NK-92 treated with Interleukin-12 subunit alpha and Interleukin-12 subunit beta, amount 100 ng/mL, for 24 hours (cell line): ENCODE measurements around the gene FSTL3.
"Not testable (repeated sequence)": the region's sequence is repeated elsewhere in the genome, so short reads cannot be mapped to it uniquely, and the experiment has no call there.

ENCODE experiments used
- DNase-seq: peaks from one replicate; lab custom pipeline; 2025; lab: John Stamatoyannopoulos, UW

FSTL3 gene

DNA sequence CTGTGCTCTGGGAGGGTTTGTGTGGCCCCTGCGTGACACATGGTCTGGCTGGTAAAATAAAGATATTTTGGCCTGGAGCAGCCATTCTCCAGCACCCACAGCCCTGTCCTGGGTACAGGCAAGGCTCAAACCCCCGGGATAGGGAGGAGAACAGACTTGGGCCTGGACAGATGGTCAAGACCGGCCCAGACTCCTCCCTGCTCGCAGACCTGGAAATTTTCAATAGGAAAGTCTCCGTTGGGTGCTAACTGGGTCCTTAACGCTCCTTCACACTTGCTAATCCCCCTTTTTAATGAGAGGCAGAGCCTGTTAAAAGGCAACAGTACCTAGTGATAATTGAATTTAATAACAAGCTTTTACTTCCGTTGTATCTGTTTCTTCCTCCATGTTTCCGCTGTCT is 35.1 kb downstream of the FSTL3 start:
- no peak for DNase-seq

DNA sequence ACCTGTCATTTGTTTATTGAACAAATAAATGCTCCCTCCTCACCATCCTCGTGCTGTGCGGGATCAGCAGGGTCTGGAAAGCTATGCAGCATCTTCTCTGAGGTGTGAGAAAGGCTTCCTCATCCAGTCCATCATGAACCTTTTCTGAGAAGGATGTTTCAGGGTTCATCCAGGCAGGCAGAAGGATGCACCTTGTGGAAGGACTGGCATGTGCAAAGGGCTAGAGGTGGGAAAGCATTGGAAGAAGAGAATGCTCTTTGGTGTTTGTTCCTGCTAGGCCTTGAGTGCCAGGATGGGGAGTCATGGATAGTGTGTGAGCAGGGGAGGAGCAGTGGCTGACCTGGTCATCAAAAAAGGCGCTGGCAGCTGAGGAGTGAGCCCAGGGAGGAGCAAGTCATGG is 39.2 kb downstream of the FSTL3 start:
- DNase-seq = no peak

DNA sequence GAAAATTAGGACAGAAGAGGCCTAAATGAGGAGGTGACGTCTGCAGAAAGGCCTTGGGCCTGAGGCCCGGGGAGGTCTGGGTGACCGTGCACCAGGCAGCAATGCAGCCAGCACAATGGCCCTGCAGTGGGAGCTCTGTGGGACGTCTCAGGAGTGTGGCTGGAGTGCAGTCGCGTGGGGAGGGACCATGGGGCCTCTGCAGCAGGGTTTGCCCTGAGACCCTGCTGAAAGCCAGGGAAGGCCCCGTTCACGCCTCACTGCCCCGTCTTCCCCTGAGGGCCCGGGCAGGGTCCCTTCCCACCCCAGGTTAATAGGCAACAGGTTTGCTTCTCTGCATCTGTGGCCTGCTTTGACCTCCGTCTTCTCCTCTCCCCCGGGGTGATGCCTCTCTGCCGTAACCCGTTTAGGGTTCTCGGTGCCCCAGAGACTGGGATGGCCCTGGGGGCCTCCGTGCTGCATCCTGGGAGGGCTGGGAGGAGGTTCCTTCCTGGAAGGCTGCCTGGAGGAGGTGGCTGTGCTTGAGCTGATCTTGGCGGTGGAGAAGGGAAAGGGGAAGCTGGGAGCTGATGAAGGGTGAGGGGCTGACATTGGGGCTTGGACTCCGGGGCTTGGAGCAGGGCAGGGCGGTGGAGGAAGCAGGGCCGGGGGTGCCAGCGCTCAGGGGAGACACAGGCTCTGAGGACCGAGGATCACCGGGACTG is 42.2 kb downstream of the FSTL3 start:
- no peak for DNase-seq

DNA sequence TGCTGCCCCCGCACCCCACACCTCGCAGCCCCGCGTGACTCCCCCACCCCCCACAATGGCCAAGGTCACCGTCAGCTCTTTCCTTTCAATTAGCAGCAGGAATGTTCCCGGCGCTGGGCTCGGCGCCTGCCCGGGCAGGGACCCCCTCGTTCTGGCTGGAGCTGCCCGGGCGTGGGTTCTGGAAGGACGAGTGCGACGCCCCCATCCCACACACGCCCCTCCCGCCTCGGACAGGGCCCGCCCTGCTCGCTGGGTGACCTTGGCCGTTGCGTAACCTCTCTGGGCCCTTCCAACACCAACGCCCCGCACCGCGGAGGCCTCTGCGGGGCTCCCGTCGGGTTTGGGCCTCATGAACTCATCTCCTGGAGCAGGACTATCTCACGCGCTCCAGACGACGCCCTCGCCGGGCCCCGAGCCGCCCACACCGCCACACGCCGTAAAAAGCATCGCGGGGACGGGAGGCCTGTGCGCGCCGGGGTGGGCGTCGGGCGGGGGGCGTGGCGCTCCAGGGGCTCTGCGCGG is 42.9 kb downstream of the FSTL3 start:
- no peak for DNase-seq

DNA sequence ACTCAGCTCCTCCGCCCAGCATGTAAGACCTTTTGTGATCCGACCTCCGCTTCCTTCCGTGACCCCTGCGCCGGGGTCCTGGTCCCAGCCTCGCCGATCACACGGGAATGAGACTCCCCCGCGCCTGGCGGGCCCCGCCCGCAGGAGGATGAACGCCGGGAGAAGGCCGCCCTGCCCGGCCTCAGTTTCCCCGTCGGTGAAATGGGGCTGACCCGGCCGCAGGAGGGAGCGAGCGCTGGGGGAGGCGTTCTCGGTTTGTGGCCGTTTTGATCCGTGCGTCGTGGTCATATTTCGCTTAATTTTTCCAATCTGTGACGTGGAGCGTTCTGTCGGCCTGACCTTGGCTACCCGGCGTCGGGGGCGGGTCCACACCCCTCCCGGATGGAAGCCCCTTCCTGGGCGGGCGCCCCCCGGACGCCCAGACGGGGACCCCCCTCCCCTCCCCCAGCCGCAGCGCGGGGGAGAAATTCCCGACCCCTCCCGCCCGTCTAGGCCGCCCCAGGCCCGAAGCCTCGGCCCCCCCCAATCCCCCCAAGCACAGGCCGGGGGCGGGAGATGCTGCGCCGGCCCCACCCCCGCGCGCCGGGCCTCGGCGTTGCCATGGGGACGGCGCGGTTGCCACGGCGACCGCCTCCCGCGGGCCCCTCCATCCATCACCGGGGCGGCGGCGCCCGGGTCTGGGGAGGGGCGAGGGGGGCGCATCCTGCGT is 43.6 kb downstream of the FSTL3 start:
- no peak for DNase-seq

DNA sequence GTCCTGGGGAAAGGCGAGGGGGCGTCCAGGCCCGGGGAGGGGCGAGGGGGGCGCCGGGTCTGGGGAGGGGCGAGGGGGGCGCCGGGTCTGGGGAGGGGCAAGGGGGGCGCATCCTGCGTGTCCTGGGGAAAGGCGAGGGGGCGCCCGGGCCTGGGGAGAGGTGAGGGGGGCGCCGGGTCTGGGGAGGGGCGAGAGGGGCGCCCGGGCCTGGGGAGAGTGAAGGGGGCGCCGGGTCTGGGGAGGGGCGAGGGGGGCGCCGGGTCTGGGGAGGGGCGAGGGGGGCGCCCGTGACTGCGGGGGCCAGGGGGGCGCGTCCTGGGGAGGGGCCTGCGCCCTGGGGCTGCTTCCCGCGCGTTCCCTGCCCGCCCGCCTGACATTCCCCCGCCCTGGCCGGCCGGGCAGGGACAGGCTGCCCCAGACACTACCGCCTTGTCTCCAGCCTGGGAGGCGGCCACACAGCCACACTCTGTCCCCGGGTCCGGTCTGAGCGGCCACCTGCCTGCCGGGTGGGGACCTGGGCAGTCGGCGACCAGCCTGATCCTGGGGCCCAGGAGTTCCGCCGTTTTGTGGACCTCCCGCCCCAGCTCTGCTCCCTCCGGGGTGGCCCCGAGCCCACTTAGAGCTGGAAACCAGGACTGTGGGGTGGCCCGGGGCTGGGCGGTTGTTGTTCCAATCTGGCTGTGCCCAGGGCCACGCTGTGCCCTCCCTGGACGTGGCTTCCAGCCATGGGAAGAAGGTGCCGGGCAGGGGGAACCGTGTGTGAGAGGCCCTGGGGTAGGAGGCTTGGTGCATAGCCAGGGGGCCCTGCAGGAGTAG is 44.4 kb downstream of the FSTL3 start:
- DNase-seq = no peak

DNA sequence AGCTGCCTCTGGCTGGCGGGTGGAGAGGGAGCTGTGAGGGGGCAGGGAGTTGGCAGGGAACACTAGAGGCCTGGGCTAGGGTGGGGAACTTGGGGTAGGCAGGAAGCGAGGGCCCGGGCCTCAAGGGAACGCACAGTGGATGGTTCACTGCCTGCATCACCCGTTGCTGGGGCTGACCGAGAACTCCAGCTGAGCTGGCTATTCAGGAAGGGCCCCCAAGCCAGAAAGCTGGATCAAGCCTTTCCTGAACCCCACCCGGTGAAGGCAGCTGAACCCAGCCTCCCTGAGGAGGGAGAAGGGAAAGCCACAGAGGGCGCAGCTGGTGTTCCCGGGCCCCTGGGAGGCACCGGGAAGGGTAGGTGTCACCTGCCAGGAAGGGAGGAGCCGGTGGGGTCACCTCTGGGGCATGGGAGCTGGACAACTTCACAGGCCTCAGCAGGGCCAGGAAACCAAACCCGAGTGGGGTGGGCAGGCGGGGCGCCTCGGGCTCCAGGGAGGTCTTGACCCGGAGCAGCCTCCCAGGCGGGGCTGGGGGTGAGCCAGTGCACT is 46.4 kb downstream of the FSTL3 start:
- DNase-seq = no peak

DNA sequence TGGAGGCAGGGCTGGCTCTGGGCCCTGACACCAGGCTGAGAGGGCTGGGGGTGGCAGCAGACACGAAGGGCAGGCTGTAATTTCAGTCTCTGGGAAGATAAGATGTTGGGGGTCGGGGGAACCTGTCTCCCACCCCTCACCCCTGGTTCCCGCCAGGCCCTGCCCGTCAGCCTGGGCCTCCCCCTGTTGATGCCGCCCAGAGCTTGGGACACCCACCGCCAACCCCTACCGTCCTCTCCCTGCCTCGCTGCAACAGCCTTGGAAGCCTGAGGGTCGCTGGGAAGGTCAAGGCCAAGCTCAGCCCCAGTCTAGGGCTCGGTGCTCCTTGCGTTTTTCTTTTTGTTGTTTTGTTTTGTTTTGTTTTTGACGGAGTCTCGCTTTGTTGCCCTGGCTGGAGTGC is 47.1 kb downstream of the FSTL3 start:
- DNase-seq = no peak

DNA sequence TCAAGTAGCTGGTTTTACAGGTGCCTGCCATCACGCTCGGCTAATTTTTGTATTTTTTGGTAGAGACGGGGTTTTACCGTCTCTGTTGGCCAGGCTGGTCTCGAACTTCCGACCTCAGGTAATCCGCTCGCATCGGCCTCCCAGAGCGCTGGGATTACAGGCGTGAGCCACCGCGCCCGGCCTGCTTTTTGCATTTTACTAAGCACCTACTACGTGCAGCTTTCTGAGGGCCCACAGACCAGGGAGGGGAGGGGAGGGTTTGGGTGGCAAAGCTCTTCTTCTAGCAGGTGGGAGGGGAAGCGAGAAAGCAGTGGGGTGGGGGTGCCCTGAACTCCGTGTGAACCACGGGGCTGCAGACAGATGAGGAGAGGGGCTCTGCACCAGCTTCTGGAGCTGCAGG is 47.5 kb downstream of the FSTL3 start:
- no peak for DNase-seq

DNA sequence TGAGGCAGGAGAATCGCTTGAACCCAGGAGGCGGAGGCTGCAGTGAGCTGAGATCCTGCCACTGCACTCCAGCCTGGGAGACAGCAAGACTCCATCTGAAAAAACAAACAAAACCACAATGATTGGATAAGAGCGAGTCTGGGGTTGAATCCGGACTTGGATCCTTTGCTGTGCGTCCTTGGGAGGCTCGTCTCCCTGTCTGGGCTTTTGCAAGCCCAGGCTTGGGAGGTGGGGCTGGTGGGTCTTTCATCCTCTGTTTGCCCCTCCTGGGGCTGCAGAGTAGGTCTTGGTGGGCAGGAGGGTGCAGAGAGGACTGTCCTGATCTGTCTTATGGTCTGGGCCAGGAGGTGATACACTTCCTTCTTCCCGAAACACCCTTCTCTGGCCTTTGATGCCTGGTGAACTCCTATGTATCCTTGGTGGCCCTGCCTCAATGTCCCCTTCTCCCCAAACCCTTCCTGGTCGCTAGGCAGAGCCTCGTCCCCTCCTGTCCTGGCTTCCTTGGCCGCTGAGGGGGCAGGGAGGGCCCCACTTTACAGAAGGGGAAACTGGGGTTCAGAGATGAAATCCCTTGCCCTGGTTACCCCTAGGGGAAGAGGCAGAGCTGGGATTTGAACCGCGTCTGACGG is 49.4 kb downstream of the FSTL3 start:
- no peak for DNase-seq

DNA sequence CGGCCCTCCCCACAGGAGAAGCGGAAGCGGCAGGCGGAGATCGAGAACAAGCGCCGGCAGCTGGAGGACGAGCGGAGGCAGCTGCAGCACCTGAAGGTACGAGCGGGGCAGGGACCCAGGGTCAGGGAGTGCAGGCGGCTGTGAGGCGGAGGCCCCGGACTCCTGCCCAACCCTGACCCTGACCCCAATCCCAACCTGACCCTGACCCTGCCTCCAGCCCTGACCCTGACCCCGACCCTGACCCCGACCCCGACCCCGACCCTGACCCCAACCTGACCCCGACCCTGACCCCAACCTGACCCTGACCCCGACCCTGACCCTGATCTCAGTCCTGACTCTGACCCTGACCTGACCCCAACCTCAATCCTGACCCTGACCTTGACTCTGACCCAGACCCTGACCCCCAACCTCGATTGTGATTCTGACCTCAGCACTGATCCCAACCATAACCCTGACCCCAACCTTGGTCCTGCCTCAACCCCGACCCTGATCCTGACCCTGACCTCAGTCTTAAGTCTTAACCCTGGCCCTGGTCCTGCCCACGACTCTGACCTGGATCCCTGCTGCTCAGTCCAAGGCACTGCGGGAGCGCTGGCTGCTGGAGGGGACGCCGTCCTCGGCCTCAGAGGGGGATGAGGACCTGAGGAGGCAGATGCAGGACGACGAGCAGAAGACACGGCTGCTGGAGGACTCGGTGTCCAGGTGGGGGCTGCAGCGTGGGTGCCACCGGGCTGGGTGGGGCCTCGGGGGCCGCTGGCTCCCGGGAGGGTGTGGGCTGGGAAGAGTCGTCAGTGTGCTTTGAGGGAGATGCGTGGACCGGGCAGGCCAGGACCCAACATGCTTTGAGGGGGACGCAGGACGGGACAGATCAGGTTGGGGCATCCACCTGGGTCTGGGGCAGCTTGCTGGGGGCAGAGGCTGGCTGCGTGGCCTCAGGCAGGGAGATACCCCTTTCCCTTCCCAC is 51.1 kb downstream of the FSTL3 start:
- no peak for DNase-seq

DNA sequence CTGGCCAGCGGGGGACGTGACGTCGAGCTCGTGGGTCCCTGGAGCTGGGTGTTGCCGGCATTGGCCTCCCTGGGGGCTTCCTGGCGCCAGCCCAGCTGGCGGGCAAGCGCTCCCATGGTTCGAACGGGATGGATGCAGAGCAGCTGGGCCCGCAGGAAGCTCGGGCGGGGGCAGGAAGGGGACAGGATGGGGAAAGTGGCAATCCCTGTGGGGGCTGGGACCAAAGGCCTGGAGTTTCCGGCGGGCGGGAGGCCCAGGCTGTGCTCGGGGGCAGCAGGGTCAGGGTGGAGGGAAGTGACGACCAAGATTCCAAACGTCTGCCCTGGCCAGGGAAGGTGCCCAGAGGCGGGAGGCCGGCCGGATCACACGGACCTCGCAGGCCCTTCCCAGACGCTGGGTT is 51.8 kb downstream of the FSTL3 start:
- no peak for DNase-seq

DNA sequence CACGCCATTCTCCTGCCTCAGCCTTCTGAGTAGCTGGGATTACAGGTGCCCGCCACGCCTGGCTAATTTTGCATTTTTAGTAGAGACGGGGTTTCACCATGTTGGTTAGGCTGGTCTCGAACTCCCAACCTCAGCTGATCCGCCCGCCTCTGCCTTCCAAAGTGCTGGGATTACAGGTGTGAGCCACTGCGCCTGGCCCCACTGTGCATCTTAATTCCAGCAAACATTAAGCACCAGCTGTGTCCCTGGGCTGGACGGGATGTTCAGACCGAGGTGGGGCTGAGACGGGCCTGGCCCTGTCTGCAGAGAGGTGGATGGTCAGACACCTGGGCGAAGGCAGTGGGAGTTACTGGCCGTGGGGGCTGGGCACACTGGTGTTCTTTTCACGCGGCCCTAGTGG is 53.4 kb downstream of the FSTL3 start:
- not testable (repeated sequence) for DNase-seq

DNA sequence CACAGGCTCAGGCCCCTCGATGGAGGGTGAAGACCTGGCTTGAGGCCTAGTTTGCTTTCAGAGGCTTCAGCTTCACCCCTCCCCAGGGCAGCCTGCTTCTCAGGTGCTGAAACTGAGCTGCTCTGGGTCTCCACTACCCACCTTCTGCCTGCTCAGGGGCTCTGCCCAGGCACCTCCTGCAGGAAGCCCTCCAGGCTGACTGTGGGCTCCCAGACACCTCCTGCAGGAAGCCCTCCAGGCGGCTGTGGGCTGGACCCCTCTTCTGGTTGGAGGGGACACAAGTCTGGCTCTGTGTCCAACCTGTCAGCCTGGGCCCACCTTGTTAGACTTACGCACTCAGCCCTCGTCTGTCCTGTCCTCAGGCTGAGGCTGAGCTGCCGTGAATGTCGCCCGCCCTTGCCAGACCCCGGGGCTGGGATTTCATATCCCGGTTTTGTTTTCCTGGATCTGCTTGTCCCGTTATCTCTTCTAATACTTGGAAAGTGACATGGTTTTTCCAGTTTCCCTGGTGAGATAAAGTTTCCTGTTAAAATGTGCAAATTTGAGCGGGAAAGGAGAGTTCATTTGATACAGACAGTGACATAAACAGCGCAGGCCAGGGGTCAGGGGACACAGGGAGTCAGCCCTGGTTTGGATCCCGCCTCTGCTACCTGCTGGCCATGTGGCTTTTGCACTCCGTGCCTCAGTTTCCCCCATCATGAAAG is 53.9 kb downstream of the FSTL3 start:
- no peak for DNase-seq

DNA sequence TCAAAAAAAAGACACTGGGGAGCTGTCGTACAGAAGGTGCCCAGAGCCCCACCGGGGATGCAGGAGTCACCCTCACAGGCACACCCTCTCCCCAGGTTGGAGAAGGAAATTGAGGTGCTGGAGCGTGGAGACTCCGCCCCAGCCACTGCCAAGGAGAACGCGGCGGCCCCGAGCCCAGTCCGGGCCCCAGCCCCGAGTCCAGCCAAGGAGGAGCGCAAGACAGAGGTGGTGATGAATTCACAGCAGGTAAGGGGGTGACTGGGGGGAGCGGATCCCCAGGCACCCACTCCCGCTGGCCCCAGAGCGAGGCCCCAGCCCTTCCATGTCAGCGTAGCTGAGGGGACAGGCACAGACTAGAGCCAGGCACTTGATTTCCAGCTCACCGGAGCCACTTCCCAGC is 54.8 kb downstream of the FSTL3 start:
- no peak for DNase-seq

DNA sequence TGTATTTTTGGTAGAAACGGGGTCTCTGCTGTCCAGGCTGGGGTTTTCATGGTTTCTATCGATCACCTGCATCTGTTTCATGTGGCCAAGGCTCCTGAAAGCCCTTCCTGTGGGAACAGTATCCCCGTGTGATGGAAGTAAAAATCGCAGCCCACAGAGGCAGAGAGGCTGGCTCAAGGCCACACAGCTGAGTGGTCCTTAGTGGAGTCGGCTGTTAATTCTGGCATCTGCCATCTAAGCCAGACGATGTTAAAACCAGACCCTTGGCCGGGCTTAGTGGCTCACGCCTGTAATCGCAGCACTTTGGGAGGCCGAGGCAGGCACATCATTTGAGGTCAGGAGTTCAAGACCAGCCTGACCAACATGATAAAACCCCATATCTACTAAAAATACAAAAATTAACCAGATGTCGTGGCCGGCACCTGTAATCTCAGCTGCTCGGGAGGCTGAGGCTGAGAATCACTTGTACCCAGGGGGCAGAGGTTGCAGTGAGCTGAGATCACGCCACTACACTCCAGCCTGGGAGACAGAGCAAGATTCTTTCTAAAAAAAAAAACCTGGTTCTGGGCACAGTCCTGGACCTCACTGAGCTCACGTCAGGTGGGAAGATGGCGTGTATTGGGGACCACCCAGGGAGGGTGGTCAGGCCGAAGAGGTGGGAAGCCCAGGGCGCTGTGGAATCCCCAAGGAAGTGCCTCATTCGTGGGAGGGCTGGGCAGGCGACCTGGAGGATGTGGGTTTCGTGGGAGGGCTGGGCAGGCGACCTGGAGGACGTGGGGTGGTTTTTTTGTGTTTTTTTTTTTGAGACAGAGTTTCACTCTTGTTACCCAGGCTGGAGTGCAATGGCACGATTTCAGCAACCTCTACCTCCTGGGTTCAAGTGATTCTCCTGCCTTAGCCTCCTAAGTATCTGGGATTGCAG is 56.2 kb downstream of the FSTL3 start:
- DNase-seq = no peak
